Activated T-helper 2 cell treated with anti-CD3 and anti-CD28 coated beads, Interferon-gamma antibody, Interleukin-2, Interleukin-4, amounts not matched to agents 10 μg/mL and 5 μg/mL and 100 μg/mL, durations not matched to agents 14 hours and 24 hours and 36 hours (primary cell): ENCODE data around the gene TNFSF8. TPM values are rescaled to one million over a fixed set of nuclear protein-coding genes. Genes with fewer than 3 reads are reported as not detected.

Experiments used
- DNase-seq: peaks from one replicate; pipeline ENCODE4 v3.0.0; 2021; ENCODE audit warnings: low spot score
- H3K27ac Mint-ChIP-seq: one replicate; pipeline ENCODE4 v1.8.0; 2021; ENCODE audit warnings: mixed read lengths
- H3K27me3 Mint-ChIP-seq: one replicate; pipeline ENCODE4 v1.8.0; 2021; ENCODE audit warnings: low read depth, mixed read lengths
- H3K36me3 Mint-ChIP-seq: one replicate; pipeline ENCODE4 v1.8.0; 2021; ENCODE audit warnings: low read depth, mixed read lengths
- H3K4me1 Mint-ChIP-seq: one replicate; pipeline ENCODE4 v1.8.0; 2021; ENCODE audit warnings: low read depth, mixed read lengths
- H3K4me3 Mint-ChIP-seq: one replicate; pipeline ENCODE4 v1.8.0; 2021; ENCODE audit warnings: low read depth, mild to moderate bottlenecking, moderate library complexity, mixed read lengths
- H3K9me3 Mint-ChIP-seq: one replicate; pipeline ENCODE4 v1.8.0; 2021; ENCODE audit warnings: mixed read lengths
- intact Hi-C: fragments of 100-400 bp; cut with micrococcal nuclease; formaldehyde crosslinking; loops from one replicate; pipeline ENCODE4 v1.15.1; 2023
- total RNA-seq: library from RNA; stranded (reverse); gene quantifications from 2 replicates; pipeline ENCODE4 v1.2.3, GENCODE V29; 2022

TNFSF8 gene, protein sequence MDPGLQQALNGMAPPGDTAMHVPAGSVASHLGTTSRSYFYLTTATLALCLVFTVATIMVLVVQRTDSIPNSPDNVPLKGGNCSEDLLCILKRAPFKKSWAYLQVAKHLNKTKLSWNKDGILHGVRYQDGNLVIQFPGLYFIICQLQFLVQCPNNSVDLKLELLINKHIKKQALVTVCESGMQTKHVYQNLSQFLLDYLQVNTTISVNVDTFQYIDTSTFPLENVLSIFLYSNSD
- 73.6 and 82.3 TPM in 2 replicates for total RNA-seq

DNA sequence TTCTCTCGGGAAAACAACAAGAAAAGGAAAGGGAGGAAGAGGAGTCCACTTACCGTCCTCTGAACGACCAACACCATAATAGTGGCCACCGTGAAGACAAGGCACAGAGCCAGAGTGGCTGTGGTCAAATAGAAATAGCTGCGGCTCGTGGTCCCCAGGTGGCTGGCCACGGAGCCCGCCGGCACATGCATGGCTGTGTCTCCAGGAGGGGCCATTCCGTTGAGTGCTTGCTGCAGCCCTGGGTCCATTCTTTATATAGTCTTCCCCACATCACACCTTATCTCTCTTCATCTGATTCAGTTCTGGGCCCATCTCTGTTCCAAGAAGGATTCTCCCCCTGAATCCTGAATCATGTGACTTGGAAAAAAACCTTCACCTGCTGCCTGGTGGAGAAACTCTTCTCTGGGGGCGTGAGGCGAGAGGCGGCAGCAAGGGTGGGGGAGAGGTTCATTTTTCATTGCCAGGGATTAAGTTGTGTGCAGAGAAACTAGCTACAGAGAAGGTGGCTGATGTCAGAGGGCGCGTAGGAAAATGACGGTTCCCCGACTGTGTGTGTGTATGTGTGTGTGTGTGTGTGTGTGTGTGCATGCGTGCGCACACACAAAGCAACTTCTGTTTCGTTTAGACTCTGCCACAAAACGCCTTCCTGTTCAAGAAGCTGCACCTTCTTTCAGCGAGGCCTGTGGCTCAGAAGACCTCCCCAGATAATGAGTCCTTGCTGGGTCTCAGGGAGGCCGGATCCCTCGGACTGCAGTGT is at the start of gene TNFSF8:
Gene TNFSF8, minus strand, starts transcription at position 536 of the 757 bp plus-strand sequence. Its CDS starts 288 bp downstream, at position 248.
- Mint-ChIP-seq H3K27me3 (no peaks in the 10 kb centered on the region), H3K27ac (peak within 1 kb of the TSS; percentile 98), H3K4me1 (peaks cover 47% of the 10 kb centered on the region), H3K9me3 (no peaks in the 10 kb centered on the region), H3K4me3 (peak within 1 kb of the TSS; percentile 98), H3K36me3 (peaks cover 33% of the 10 kb centered on the region)
- DNase-seq: peak; percentile 79
- intact Hi-C loops: loop anchor here (1.0 to 2.0 kb wide), 6 partner anchors 21 to 249 kb away; no protein-coding TSS in a partner anchor

DNA sequence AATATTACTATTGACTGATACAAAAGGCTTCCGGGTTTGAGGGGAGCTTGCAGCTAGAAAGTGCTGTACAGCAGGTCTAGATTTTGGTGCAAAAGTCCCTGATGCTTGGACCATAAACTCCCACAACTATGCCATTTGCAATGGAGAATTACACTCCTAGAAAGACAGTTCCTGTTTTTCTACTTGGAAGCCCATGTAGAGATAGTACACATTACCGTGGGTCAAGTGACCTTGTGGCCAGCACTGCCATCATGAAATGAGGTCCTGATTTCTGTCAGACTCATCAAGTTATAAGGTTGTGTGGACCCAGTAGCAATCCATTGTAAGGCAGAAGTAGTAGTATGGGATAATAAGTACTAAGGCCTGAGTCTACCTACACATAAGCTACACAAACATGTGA is 42.8 kb upstream of the TNFSF8 start:
- no peak for DNase-seq
- H3K27me3 Mint-ChIP-seq: peaks cover 2% of the 10 kb centered on the region
- H3K36me3 Mint-ChIP-seq: peaks cover 6% of the 10 kb centered on the region
- intact Hi-C loops: no loop called here
- H3K4me1 Mint-ChIP-seq: peaks cover 14% of the 10 kb centered on the region
- no peak overlapping the region for H3K4me3 Mint-ChIP-seq
- H3K27ac Mint-ChIP-seq: no peak overlapping the region
- H3K9me3 Mint-ChIP-seq: peaks cover 3% of the 10 kb centered on the region

DNA sequence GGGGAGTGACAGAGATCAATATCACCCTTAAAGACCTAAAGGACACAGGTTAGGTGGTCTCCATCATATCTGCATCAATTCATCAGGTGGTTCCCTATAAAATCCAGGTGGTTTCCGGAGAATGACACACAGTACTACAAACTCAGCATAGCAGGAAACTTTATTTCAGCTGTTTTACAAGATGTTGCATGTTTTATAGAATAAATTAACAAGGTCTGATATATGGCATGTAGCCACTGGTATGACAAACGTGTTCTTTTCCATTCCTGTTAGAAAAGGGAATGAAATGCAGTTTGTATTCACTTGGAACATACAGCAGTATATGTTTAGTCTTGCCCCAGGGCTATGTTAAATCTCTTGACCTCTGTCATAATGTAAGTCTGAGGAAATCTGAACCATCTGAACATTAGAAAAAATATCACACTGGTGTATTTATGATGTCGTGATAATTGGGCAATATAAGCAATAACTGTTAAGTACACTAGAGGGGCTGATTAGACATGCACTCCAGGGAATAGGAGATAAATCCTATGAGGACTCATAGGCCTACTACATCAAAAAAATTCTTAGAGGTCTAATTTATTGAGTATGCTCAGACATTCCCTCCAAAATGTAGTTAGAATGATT is 42.2 kb upstream of the TNFSF8 start:
- DNase-seq: no peak
- Mint-ChIP-seq H3K27ac (no peak overlapping the region), H3K4me1 (peaks cover 20% of the 10 kb centered on the region), H3K36me3 (peaks cover 6% of the 10 kb centered on the region), H3K27me3 (peaks cover 2% of the 10 kb centered on the region), H3K4me3 (no peak overlapping the region), H3K9me3 (peaks cover 3% of the 10 kb centered on the region)
- intact Hi-C loops: no loop called here

DNA sequence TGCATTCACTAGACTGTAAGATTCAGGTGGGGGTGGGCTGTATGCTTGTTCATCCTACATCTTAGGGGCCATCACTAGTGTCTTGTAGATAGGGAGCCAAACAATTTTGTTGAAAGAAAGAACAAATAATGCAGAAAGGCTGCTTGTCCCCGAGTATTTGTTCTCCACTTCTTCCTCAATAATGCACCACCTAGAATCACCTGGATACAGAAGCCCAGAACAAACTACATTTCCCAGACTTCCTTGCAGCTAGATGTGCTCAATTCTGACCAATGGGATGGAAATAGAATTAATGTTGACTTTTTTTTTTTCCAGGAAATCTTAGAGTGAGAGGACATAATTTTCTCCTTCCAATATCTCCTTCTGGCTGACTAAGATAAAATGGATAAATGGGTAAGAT is 38.9 kb upstream of the TNFSF8 start:
- DNase-seq: no peak
- intact Hi-C loops: no loop called here
- Mint-ChIP-seq H3K4me1 (peaks cover 20% of the 10 kb centered on the region), H3K36me3 (peaks cover 6% of the 10 kb centered on the region), H3K27me3 (peaks cover 3% of the 10 kb centered on the region), H3K9me3 (peaks cover 7% of the 10 kb centered on the region), H3K4me3 (no peak overlapping the region), H3K27ac (no peak overlapping the region)

DNA sequence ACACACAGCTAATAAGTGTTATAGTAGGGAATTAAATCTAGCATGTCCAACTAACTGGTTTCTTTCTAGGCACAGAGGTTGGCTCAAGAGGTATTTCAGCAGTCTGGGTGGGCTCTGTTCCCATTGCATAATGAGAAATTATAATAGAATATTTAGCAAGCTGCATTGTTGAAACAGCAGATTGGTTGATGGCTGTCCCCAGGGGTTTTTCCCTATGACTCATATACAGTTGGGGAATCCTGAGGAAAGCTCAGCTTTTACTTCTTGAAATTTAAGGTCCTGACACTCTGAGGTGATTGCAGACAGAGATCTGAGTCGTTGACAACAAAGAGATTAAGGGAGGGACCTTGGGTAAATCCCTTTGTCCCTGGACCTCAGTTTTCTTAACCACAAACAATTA is 38.3 kb upstream of the TNFSF8 start:
- Mint-ChIP-seq H3K4me3 (no peak overlapping the region), H3K9me3 (peaks cover 13% of the 10 kb centered on the region), H3K4me1 (peaks cover 20% of the 10 kb centered on the region), H3K27me3 (peaks cover 3% of the 10 kb centered on the region), H3K27ac (peak overlapping the region; percentile 54), H3K36me3 (peaks cover 10% of the 10 kb centered on the region)
- DNase-seq: no peak
- intact Hi-C loops: no loop called here

DNA sequence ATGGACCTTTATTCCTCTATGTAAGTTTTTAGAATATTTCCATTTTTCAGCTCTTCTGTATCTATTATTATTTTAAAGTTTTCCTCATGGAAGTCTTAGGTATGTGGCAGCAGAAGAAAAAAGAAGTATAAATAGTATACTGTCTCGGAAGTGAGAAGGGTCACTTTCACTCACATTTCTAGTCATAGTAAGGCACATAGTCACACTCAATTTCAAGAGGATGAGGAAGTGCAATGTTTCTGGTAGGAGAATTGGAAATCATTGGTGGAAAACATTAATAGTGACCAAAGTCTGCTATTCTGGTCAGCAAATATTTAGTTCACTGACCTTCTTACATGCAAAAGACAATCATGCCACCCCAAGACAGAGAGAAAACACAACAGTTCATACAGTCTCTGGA is 35.2 kb upstream of the TNFSF8 start:
- no peak for DNase-seq
- Mint-ChIP-seq H3K4me1 (peaks cover 21% of the 10 kb centered on the region), H3K36me3 (peaks cover 28% of the 10 kb centered on the region), H3K9me3 (peaks cover 41% of the 10 kb centered on the region), H3K27me3 (peaks cover 3% of the 10 kb centered on the region), H3K27ac (no peak overlapping the region), H3K4me3 (no peak overlapping the region)
- intact Hi-C loops: no loop called here

DNA sequence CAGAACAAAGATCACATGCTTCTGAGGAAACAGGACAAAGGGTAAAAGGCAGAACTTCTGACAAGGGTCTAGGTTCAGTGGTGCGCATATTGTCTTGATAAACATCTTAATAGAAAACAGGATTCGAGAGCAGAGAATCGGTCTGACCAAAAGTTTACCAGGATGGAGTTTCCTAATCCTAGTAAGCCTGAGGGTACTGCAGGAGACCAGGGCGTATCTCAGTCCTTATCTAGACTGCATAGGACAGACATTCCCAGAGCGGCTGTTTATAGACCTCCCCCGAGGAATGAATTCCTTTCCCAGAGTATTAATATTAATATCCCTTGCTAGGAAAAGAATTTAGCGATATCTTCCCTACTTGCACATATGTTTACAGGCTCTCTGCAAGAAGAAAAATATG is 32.4 kb upstream of the TNFSF8 start:
- H3K9me3 Mint-ChIP-seq: peaks cover 58% of the 10 kb centered on the region
- H3K27me3 Mint-ChIP-seq: peaks cover 3% of the 10 kb centered on the region
- intact Hi-C loops: no loop called here
- H3K27ac Mint-ChIP-seq: no peak overlapping the region
- peaks cover 26% of the 10 kb centered on the region for H3K4me1 Mint-ChIP-seq
- DNase-seq: no peak
- peaks cover 38% of the 10 kb centered on the region for H3K36me3 Mint-ChIP-seq
- no peak overlapping the region for H3K4me3 Mint-ChIP-seq

DNA sequence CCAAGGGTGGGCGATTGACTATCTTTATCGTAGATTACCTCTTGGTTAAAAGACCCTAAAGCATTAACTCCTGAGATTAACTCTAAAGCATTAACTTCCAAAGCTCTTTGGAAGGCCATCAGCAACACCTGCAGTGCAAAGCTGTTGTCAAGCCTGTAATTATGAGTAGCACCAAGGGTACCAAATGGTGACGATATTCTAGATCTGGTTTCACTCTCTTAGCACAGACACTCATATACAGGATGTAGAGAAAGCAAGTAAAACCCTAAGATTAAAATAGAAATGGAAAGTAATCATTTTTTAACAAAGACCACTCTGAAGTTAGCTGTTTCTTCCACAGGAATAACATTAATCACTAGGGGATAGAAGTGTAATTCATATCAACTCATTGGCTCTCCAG is 29.9 kb upstream of the TNFSF8 start:
- intact Hi-C loops: no loop called here
- H3K27ac Mint-ChIP-seq: no peak overlapping the region
- H3K4me1 Mint-ChIP-seq: peaks cover 43% of the 10 kb centered on the region

DNA sequence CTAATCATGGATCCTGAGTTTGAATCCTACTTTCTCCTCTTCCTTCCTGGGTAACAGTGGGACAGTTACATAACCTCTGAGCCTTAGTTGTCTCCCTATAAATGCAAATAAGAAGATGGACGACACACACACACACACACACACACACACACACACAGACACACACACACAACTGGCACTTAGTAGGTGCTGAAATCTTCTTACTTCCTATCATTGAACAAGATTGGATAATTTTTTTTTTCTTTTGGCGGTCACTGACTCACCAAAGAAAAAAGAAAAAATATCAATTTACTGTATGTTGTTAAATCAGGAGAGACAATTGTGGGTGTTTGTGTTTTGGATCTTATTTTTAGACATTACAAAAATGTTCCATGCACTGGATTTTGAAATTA is 28.4 kb upstream of the TNFSF8 start:
- Mint-ChIP-seq H3K4me3 (no peak overlapping the region), H3K27me3 (no peaks in the 10 kb centered on the region), H3K4me1 (peaks cover 50% of the 10 kb centered on the region), H3K9me3 (peaks cover 50% of the 10 kb centered on the region), H3K36me3 (peaks cover 36% of the 10 kb centered on the region), H3K27ac (peak overlapping the region; percentile 94)
- intact Hi-C loops: loop anchor here (1.0 to 5.0 kb wide), 8 partner anchors 29 to 262 kb away; partner anchors contain the start of gene TNFSF8
- no peak for DNase-seq

More for the DNA sequence above, 29.9 kb upstream of the TNFSF8 start:
- peaks cover 58% of the 10 kb centered on the region for H3K9me3 Mint-ChIP-seq
- H3K4me3 Mint-ChIP-seq: no peak overlapping the region
- peaks cover 3% of the 10 kb centered on the region for H3K27me3 Mint-ChIP-seq
- DNase-seq: no peak
- peaks cover 38% of the 10 kb centered on the region for H3K36me3 Mint-ChIP-seq

DNA sequence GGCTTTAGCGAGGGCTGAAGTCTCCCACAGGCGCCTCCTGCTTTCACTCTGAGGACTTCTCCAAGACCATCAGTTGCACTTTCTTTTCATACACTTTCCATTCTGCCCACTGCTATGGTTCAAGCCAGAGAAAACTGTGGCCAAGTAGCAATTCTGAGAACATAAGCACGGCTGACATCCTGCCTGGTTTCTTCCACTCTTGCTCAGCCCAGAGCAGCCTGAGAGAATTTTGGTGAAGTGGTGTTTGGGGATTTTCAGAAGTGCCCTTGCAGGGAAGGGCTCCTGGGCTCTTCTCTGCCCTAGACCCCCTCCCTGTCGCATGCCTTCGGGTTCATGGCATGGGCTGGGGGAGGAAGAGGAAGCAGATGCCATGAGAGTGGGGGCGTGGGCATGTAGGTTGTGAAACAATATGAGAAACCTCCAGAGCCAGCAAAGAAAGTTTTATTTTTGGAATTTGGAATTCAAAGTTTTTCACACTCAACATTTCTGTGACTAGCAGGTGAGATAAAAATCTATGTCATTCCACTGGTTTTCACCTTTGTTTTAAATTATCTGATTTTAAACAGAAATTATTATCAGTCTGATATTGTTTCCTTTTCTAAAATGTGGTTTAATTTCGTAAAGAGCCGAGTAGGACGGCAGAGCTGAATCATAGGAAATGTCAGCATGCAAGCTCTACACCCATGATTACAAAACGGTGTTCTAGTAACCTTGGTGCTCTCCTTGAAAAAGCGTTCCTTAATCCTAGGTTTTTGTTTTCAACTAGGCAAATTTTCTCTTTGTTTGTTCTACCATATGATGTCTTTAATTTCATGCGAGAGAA is 27.8 kb upstream of the TNFSF8 start:
- Mint-ChIP-seq H3K36me3 (peaks cover 34% of the 10 kb centered on the region), H3K27ac (peak overlapping the region; percentile 94), H3K4me1 (peaks cover 54% of the 10 kb centered on the region), H3K9me3 (peaks cover 47% of the 10 kb centered on the region), H3K4me3 (peak overlapping the region; percentile 70), H3K27me3 (no peaks in the 10 kb centered on the region)
- DNase-seq: peak; percentile 33
- intact Hi-C loops: loop anchor here (1.0 to 5.0 kb wide), 8 partner anchors 28 to 261 kb away; partner anchors contain the start of gene TNFSF8

DNA sequence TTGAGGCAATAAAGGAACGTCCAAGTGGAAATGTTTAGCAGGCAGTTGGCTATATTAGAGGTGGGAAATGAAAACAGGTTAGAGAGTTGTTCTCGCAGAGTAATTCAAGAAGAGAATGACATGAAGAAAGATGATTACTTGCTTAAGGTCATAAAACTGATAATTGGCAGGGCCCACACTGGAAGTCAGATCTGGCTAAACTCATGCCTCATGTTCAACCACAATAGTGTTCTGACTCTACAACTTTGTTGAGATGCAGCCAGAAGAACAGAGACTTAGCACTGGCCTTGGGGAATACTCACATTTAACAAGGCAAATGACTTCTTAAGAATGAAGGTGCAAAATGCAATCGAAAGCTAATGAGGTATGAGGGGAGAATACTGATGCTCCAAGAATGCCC is 27.2 kb upstream of the TNFSF8 start:
- peaks cover 32% of the 10 kb centered on the region for H3K36me3 Mint-ChIP-seq
- H3K4me1 Mint-ChIP-seq: peaks cover 54% of the 10 kb centered on the region
- peak overlapping the region; percentile 94 for H3K27ac Mint-ChIP-seq
- no peaks in the 10 kb centered on the region for H3K27me3 Mint-ChIP-seq
- H3K4me3 Mint-ChIP-seq: no peak overlapping the region
- DNase-seq: no peak
- intact Hi-C loops: loop anchor here (5.0 kb wide), 1 partner anchor 35 kb away; no protein-coding TSS in a partner anchor
- H3K9me3 Mint-ChIP-seq: peaks cover 40% of the 10 kb centered on the region

DNA sequence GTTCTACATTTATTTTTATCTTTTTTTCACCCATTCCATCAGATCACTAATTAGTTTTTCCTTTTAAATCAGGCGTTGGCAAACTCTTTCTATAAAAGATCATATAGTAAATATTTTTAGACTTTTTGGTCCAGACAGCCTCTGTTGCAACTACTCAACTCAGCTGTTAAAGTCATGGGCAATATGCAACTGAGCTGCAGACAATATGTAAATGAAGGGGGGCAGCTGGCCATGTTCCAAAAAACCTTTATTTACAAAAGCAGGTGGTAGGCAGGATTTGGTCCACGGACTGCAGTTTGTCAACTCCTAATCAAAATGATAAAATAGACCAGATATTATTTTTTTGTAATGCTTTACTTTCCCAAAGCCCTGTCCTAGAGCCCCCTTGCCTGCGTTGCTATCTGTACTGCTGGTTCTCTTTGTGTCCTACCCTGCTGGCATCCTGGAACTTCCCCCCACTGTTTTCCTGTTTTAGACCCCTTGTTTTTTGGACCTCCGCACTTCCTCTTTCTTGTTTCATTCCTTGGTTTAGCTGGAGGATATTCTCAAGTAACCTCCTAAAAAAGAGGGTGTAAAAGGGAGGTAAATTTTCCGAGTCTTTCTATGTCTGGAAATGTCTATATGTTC is 24.7 kb upstream of the TNFSF8 start:
- H3K4me3 Mint-ChIP-seq: no peak overlapping the region
- H3K27ac Mint-ChIP-seq: no peak overlapping the region
- intact Hi-C loops: loop anchor here (5.0 kb wide), 1 partner anchor 33 kb away; no protein-coding TSS in a partner anchor
- H3K4me1 Mint-ChIP-seq: peaks cover 53% of the 10 kb centered on the region
- peaks cover 2% of the 10 kb centered on the region for H3K27me3 Mint-ChIP-seq
- H3K9me3 Mint-ChIP-seq: peaks cover 15% of the 10 kb centered on the region
- no peak for DNase-seq
- peaks cover 12% of the 10 kb centered on the region for H3K36me3 Mint-ChIP-seq
